ENCODE measurements around the gene RTEL1.
A peak's percentile ranks its signal among the peaks of the same experiment; 100 is the strongest.

The RTEL1 gene

DNA sequence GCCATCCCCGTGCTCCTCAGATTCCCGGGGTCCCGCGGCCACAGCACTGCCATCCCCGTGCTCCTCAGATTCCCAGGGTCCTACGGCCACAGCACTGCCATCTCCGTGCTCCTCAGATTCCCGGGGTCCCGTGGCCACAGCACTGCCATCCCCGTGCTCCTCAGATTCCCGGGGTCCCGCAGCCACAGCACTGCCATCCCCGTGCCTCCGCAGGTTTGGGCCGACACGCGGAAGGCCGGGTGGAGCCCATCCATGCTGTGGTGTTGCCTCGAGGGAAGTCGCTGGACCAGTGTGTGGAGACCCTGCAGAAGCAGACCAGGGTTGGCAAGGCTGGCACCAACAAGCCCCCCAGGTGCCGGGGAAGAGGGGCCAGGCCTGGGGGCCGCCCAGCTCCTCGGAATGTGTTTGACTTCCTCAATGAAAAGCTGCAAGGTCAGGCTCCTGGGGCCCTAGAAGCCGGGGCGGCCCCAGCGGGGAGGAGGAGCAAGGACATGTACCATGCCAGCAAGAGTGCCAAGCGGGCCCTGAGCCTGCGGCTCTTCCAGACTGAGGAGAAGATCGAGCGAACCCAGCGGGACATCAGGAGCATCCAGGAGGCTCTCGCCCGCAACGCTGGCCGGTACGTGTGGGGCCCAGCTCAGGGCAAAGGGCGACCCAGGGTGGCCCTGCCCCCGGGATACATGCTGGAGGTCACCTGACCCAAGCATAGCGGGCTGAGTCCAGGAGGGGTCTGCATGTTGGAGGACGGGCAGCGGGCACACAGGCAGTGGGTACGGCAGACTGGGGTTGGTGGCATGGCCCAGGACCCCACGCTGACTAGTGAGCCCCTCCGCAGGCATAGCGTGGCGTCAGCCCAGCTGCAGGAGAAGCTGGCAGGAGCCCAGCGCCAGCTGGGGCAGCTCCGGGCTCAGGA, 77.1 kb downstream of the RTEL1 start:
- H3K4me3 ChIP-seq (ENCODE audit: low read depth, low read length) = no peak overlapping the region
- no peak for DNase-seq (ENCODE audit: low read depth)

DNA sequence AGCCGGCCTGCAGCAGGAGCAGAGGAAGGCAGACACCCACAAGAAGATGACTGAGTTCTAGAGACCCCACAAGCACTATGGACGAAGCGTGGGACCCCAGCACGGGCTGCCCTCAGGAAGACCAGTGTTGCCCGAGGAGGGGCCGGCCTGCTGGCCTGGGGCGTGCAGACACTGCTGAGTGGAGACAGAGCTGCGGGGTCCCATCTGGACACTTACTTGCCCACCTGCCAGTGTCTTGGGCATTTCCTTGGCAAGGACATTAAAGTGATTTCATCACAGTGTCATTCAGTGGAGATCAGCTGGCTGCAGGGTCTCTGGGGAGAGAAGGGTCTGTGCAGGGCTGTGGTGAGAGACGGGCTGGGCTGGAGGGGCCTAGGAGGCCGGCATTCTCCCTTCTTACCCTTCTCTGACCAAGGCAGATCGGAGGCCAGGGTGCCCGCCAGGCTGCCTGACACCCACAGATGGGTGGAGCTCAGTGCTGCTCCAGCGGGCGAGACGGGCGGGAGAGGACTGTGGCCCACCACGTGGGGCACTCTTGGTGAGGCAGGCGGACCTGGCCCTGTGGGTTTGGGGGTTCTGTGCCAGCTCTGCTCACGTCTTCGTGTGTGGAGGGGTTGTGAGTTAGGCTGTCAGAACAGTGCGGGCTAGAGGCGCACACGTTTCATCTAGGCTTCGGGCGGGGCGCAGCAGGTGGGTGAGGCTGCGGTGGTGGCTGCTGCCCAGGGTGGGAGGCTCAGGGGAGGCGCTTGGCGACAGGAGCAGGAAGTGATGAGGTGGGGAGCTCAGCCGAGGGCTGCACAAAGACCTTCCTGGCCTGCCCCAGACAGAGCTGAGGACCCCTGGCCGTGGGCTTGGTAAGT, 78.0 kb downstream of the RTEL1 start, which contains the start of gene LIME1:
TSS of gene LIME1 (plus strand) at position 806 of the 860 bp plus-strand sequence. CDS start 886 bp downstream, outside the sequence.
- no peak for DNase-seq (ENCODE audit: low read depth)
- no peak within 1 kb of the TSS for H3K4me3 ChIP-seq (ENCODE audit: low read depth, low read length)

DNA sequence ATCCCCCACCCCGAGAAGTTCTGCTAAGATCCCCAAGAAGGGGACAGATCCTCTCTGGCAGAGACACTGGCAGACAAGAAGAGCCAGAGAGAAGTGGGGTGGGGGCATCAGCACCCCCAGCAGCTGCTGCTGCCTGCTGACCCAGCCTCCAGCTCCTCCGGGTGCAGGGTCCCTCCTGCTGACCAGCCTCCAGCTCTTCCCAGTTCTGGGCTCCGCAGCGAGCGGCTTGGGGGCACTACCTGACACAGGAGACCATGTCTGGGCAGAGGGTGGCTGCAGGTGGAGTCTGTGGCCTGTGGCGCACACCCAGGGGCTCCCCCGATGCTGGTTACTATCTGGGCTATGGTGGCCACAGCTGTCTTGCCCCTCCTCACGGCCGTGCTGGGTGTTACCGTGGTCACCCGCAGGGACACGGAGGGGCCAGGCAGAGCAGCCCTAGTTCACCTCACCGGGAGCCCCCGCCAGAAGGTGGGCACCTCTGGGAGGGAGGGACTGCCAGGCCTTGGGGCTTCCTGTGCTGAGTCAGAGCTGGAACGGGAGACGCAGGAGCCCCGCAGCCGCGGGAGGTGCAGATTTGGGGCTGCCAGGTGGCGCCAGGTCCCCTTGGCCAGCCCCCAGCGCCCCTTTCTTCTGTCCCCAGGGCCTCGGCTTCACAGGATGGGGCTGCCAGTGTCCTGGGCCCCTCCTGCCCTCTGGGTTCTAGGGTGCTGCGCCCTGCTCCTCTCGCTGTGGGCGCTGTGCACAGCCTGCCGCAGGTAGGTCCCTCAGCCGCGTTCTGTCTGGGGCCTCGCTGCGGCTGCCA, 79.0 kb downstream of the RTEL1 start:
- no peak for DNase-seq (ENCODE audit: low read depth)
- no peak overlapping the region for H3K4me3 ChIP-seq (ENCODE audit: low read depth, low read length)

DNA sequence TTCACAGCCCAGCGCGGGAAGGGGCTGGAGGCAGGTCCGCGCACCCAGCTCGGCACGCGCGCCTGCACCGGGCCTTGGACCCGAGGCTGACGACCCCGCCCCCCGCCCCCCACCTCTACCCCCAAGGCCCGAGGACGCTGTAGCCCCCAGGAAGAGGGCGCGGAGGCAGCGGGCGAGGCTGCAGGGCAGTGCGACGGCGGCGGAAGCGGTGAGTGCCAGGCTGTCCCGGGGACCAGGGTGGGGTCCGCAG, 79.5 kb downstream of the RTEL1 start:
- no peak overlapping the region for H3K4me3 ChIP-seq (ENCODE audit: low read depth, low read length)

DNA sequence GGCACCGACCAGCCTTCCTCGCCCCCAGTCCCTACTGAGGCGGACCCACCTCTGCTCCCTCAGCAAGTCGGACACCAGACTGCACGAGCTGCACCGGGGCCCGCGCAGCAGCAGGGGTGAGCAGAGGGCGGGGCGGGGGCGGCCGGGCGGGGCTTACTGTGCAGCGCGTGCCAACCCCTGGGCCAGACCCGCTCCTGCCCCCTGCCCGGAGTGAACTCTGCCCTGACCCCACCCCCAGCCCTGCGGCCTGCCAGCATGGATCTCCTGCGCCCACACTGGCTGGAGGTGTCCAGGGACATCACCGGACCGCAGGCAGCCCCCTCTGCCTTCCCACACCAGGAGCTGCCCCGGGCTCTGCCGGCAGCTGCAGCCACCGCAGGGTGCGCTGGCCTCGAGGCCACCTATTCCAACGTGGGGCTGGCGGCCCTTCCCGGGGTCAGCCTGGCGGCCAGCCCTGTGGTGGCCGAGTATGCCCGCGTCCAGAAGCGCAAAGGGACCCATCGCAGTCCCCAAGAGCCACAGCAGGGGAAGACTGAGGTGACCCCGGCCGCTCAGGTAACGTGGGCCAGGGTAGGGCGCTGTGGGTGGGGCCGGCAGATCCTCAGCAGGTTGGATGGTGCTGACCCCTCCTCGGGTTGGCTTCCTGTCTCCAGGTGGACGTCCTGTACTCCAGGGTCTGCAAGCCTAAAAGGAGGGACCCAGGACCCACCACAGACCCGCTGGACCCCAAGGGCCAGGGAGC, 80.0 kb downstream of the RTEL1 start:
- DNase-seq (ENCODE audit: low read depth) = no peak
- H3K4me3 ChIP-seq (ENCODE audit: low read depth, low read length) = no peak overlapping the region

More for the DNA sequence above, 79.5 kb downstream of the RTEL1 start:
- DNase-seq (ENCODE audit: low read depth) = no peak

DNA sequence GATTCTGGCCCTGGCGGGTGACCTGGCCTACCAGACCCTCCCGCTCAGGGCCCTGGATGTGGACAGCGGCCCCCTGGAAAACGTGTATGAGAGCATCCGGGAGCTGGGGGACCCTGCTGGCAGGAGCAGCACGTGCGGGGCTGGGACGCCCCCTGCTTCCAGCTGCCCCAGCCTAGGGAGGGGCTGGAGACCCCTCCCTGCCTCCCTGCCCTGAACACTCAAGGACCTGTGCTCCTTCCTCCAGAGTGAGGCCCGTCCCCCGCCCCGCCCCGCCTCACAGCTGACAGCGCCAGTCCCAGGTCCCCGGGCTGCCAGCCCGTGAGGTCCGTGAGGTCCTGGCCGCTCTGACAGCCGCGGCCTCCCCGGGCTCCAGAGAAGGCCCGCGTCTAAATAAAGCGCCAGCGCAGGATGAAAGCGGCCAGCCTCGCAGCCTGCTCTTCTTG, 80.6 kb downstream of the RTEL1 start:
- peak overlapping the region; percentile 33 for H3K4me3 ChIP-seq (ENCODE audit: low read depth, low read length)

DNA sequence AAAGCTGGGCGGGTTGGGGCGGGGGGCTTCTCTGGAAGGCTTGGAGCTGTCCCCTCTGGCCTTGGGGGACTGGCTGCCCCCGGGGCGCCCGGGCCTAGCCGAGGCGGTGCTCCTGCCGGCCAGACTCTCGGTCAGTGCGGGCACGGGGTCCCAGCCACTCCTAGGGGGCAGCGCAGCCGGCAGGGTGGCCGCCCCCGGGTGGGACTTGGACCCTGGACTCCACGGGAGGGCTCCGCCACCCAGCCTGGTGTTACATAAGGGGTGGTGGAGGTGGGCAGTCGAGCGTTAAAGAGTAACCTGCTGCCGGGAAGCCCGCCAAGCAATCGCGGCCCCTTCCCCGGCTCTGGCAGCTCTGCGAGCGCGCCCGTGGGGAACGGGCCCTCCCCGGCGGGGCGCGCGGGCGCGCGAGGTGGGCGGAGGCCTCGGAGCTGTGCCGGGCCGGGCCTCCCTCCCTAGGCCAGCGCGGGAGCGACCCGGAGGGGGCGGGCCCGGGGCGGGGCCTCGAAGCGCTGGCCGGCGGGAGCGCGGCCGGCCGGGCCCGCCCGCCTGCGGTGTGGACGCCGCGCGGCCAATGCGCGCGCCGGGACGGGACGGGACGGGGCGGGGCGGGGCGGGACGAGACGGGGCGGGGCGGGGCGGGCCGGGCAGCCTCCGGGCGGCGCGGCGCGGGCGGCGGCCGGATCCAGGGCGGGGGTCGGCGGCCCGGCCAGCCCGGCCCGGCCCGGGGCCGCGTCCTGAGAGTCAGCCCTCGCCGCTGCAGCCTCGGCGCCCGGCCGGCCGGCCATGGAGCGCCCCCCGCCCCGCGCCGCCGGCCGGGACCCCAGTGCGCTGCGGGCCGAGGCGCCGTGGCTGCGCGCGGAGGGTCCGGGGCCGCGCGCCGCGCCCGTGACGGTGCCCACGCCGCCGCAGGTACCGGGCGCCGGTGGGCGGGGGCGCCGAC, 81.3 kb downstream of the RTEL1 start, which contains the start of gene SLC2A4RG:
TSS of gene SLC2A4RG (plus strand) at position 647 of the 940 bp plus-strand sequence. CDS start at position 784, 137 bp downstream.
- H3K4me3 ChIP-seq (ENCODE audit: low read depth, low read length) = peak within 1 kb of the TSS; percentile 59
- peak; percentile 7 for DNase-seq (ENCODE audit: low read depth)

More for the DNA sequence above, 80.6 kb downstream of the RTEL1 start:
- DNase-seq (ENCODE audit: low read depth) = peak; percentile 4

DNA sequence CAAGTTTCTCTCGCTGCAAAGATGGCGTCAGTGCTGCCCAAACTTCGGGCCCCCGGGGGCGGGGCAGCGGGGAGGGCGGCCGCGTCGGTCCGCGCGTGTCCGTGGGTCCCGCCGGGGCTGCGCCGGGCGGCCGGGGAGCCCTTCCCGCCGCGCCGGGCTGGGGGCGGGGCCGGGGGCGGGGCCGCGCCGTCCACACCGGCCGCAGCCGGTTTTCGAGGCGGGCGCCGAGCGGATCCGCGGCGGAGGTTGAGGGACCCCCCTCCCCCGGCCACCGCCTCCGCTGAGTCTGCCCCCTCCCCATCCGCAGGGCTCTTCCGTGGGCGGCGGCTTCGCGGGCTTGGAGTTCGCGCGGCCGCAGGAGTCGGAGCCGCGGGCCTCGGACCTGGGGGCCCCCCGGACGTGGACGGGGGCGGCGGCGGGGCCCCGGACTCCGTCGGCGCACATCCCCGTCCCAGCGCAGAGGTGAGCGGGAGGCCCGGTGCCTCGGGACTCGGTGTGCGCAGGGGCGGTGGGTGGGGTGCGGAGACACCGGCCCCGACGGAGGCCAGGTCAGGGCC, 82.0 kb downstream of the RTEL1 start:
- DNase-seq (ENCODE audit: low read depth) = no peak

DNA sequence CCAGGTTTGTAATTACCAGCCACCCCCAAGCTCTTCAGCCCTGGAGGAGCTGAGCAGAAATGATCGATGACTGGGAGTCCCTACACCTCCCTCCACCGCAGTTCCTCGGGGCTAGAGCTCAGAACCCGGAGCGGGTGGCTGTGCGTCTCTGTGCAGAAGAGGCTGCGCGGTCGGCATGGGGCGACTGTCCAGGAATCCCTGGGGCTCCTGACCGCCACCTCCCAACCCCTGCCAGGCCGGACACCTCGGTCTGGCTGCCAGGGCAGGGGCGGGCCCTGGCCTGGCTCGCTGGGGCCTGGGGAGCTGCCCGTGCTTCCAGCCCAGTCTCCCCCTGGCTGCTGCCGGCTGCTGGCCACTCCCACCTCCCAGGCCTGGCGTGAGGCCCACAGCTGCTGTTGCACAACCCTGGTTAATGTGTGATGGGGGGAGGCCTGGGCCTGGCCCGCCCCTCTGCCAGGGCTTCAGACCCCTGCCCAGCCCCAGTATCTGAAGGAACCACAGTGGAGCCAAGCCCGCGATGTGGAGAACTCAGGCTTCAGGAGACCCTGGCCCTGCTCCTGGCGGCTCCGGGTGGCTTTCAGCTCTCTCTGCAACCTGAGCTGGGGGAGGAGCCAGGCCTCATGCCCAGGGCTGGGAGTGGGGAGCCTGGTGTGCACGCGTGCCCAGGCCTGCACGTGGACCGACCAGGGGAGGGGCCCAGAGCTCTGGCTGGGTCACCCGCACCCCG, 82.7 kb downstream of the RTEL1 start:
- peak overlapping the region; percentile 59 for H3K4me3 ChIP-seq (ENCODE audit: low read depth, low read length)
- peak; percentile 72 for DNase-seq (ENCODE audit: low read depth)

More for the DNA sequence above, 82.0 kb downstream of the RTEL1 start:
- H3K4me3 ChIP-seq (ENCODE audit: low read depth, low read length) = peak overlapping the region; percentile 59

DNA sequence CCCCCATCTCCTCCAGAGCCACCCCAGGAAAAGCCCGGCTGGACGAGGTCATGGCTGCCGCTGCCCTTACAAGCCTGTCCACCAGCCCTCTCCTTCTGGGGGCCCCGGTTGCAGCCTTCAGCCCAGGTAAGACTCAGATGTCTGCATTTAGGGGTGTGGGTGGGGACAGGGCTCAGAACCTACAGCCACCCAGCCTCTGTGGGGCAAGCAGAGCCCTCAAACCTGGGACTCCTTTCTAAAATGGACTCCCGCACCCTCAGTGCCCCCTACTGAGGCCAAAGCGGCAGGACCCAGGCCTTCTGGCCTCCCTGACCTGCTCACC, 83.2 kb downstream of the RTEL1 start:
- peak overlapping the region; percentile 59 for H3K4me3 ChIP-seq (ENCODE audit: low read depth, low read length)
- no peak for DNase-seq (ENCODE audit: low read depth)

DNA sequence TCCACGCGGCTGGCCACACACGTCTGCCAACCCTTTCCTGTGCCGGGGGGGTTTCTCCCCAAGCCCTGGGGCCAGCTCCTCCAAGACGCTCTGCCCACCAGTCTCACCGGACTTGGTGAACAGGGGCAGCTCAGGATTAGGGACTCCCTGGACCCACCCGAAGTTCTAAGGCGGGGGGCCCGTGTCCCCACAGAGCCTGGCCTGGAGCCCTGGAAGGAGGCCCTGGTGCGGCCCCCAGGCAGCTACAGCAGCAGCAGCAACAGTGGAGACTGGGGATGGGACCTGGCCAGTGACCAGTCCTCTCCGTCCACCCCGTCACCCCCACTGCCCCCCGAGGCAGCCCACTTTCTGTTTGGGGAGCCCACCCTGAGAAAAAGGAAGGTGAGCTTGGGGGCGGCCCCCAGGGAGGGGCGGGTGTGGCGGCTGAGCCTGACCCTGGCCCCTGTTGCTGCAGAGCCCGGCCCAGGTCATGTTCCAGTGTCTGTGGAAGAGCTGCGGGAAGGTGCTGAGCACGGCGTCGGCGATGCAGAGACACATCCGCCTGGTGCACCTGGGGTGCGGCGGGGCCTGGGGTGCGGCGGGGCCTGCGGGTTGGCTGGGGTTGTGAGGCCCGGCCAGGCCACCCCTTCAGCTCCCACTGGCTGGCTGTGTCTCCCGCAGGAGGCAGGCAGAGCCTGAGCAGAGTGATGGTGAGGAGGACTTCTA, 83.7 kb downstream of the RTEL1 start:
- DNase-seq (ENCODE audit: low read depth) = no peak

DNA sequence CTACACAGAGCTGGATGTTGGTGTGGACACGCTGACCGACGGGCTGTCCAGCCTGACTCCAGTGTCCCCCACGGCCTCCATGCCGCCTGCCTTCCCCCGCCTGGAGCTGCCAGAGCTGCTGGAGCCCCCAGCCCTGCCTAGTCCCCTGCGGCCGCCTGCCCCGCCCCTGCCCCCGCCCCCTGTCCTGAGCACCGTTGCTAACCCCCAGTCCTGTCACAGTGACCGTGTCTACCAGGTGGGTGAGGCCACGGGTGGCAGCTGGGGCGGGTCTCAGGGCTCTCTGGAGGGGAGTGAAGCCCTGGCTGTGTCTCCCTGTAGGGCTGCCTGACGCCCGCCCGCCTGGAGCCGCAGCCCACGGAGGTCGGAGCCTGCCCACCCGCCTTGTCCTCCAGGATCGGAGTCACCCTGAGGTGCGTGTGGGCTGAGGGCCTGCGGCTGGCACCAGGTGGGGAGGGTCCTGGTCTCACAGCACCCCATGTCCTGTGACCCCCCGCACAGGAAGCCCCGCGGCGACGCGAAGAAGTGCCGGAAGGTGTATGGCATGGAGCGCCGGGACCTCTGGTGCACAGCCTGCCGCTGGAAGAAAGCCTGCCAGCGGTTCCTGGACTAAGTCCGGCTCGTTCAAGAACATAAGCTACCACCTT, 84.4 kb downstream of the RTEL1 start:
- H3K4me3 ChIP-seq (ENCODE audit: low read depth, low read length) = no peak overlapping the region
- no peak for DNase-seq (ENCODE audit: low read depth)

More for the DNA sequence above, 83.7 kb downstream of the RTEL1 start:
- H3K4me3 ChIP-seq (ENCODE audit: low read depth, low read length) = peak overlapping the region; percentile 59

DNA sequence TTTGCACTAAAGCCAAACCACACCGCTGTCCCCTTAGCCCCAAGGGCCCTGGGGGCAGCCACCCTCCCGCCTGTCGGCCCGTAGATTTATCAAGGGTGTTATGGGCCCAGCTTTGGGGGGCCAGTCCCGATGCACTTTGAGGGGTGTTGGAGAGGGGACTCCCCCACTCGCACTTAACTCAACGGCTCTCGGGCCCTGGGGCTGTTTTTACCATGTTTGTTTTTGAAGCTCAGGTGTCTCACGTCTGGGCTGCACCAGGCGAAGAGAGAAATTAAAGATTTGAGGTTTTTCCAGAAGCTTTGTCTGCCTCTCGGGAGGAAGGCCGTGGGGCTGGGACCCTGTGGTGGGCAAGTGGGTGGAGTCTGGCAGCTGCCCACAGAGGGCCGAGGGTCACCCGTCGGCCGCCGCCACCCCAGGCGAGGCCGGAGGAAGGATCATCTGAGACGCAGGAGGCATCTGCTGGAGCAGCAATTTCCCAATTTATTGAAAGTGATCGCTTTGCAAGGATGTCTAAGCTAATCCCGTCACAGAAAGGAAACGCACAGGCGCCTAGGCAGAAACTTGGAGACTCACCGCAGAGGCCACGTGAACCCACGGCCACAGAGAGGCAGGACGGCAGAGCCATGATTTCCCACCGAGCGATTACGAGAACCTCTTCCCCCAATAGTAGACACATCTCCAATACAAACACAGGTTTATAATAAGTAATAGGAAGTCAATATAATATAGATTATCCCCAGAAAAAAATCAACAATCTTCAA, 85.3 kb downstream of the RTEL1 start:
- H3K4me3 ChIP-seq (ENCODE audit: low read depth, low read length) = no peak overlapping the region
- no peak for DNase-seq (ENCODE audit: low read depth)

DNA sequence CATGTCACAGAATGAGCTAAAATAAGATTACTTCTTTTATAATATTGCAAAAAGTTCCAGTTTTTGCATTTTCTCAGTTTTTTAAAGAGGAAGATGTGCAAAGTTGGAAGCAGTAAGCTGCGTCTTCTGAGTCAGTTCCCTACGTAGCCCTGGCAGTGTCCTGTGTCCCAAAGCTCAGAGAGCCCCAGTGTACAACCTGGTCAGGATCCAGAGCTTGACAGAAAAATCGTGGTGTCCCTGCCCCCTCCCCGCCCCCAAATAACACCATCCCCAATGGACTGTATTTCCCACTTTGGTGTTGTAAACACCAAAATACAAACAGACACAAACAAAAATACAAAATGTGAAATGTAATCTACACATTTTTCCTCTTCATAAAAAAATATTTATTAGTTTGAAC, 86.0 kb downstream of the RTEL1 start:
- DNase-seq (ENCODE audit: low read depth) = no peak

More for the DNA sequence above, 86.0 kb downstream of the RTEL1 start:
- H3K4me3 ChIP-seq (ENCODE audit: low read depth, low read length) = no peak overlapping the region

All from skeletal muscle cell (primary cell).